Liver (tissue), 9 donors: ENCODE measurements around the gene AFF2. TPM values are rescaled to one million over a fixed set of nuclear protein-coding genes. Genes with fewer than 3 reads are reported as not detected.

Experiments
- DNase-seq: peaks from one replicate; pipeline ENCODE4 v3.0.0-alpha.2; 2017; ENCODE audit warnings: low spot score
- H3K27ac ChIP-seq, 2 donors: one replicate each; pipeline ENCODE4 v1.7.0; 2013; ENCODE audit warnings: inconsistent platforms in 2 of 2, low read length in 2 of 2, control low read depth in 1 of 2, low read depth in 1 of 2, mild to moderate bottlenecking in 1 of 2
- H3K27me3 ChIP-seq, 4 donors: one replicate each; pipeline versions ENCODE4 v1.6.1 to v1.7.0; 2013; ENCODE audit warnings: low read length in 3 of 4, inconsistent platforms in 1 of 4, mild to moderate bottlenecking in 1 of 4, moderate library complexity in 1 of 4; ENCODE audit not compliant: control insufficient read depth in 4 of 4, insufficient read depth in 4 of 4
- H3K36me3 ChIP-seq, 4 donors: one replicate each; pipeline versions ENCODE4 v1.6.1 to v1.7.0; 2013; ENCODE audit warnings: low read length in 3 of 4, mild to moderate bottlenecking in 3 of 4, low read depth in 1 of 4, moderate library complexity in 1 of 4; ENCODE audit not compliant: control insufficient read depth in 4 of 4, insufficient read depth in 3 of 4
- H3K4me1 ChIP-seq, 4 donors: one replicate each; pipeline versions ENCODE4 v1.6.1 to v1.7.0; 2013; ENCODE audit warnings: low read length in 3 of 4, mild to moderate bottlenecking in 3 of 4, moderate library complexity in 1 of 4; ENCODE audit not compliant: control insufficient read depth in 4 of 4, insufficient read depth in 4 of 4
- H3K4me3 ChIP-seq, 3 donors: one replicate each; pipeline versions ENCODE4 v1.6.1 to v1.7.0; 2013; ENCODE audit warnings: low read length in 3 of 3, control low read depth in 1 of 3, low read depth in 1 of 3, mild to moderate bottlenecking in 1 of 3
- H3K9ac ChIP-seq, 2 donors: one replicate each; pipeline ENCODE4 v1.7.0; 2013; ENCODE audit warnings: low read length in 2 of 2, mild to moderate bottlenecking in 2 of 2, moderate library complexity in 2 of 2, control low read depth in 1 of 2, low read depth in 1 of 2
- H3K9me3 ChIP-seq, 4 donors: one replicate each; pipeline versions ENCODE4 v1.6.1 to v1.7.0; 2013; ENCODE audit warnings: low read length in 3 of 4; ENCODE audit not compliant: control insufficient read depth in 4 of 4
- ATF3 ChIP-seq: IDR thresholded peaks from 2 replicates; pipeline ENCODE4 v1.6.1; 2016; ENCODE audit warnings: antibody characterized with exemption
- CTCF ChIP-seq: fragments of 150-350 bp; IDR thresholded peaks from 2 replicates; pipeline ENCODE4 v1.5.1; 2017; ENCODE audit warnings: improper control_type of control experiment, low read depth, low read length; ENCODE audit not compliant: missing input control
- EGR1 ChIP-seq, 2 donors: IDR thresholded peaks; 2 replicates each; pipeline ENCODE4 v1.6.1; 2016 to 2018; ENCODE audit warnings: antibody characterized with exemption in 2 of 2, low read depth in 2 of 2
- FOXA1 ChIP-seq: IDR thresholded peaks from 2 replicates; pipeline ENCODE4 v1.6.1; 2016; ENCODE audit warnings: antibody characterized with exemption
- FOXA2 ChIP-seq: IDR thresholded peaks from 2 replicates; pipeline ENCODE4 v1.6.1; 2016; ENCODE audit warnings: antibody characterized with exemption
- GABPA ChIP-seq, 2 donors: IDR thresholded peaks in 1 of 2; conservative IDR thresholded peaks in 1 of 2; 2 replicates each; pipeline ENCODE4 v1.6.1; 2016; ENCODE audit warnings: antibody characterized with exemption in 2 of 2, mild to moderate bottlenecking in 1 of 2, moderate library complexity in 1 of 2
- HNF4A ChIP-seq, 2 donors: conservative IDR thresholded peaks; 2 replicates each; pipeline ENCODE4 v1.6.1; 2016; ENCODE audit warnings: antibody characterized with exemption in 2 of 2, mild to moderate bottlenecking in 2 of 2
- HNF4G ChIP-seq: IDR thresholded peaks from 2 replicates; pipeline ENCODE4 v1.6.1; 2016; ENCODE audit warnings: antibody characterized with exemption
- JUND ChIP-seq, 2 donors: IDR thresholded peaks; 2 replicates each; pipeline ENCODE4 v1.6.1; 2016; ENCODE audit warnings: antibody characterized with exemption in 2 of 2
- MAX ChIP-seq: IDR thresholded peaks from 2 replicates; pipeline ENCODE4 v1.6.1; 2016; ENCODE audit warnings: antibody characterized with exemption
- RAD21 ChIP-seq, 2 donors: IDR thresholded peaks; 2 replicates each; pipeline ENCODE4 v1.6.1; 2016; ENCODE audit warnings: antibody characterized with exemption in 2 of 2, mild to moderate bottlenecking in 2 of 2
- REST ChIP-seq: IDR thresholded peaks from 2 replicates; pipeline ENCODE4 v1.6.1; 2016; ENCODE audit warnings: antibody characterized with exemption, mild to moderate bottlenecking
- RXRA ChIP-seq, 2 donors: IDR thresholded peaks; 2 replicates each; pipeline ENCODE4 v1.6.1; 2017 to 2018; ENCODE audit warnings: antibody characterized with exemption in 2 of 2, mild to moderate bottlenecking in 1 of 2
- SP1 ChIP-seq: IDR thresholded peaks from 2 replicates; pipeline ENCODE4 v1.6.1; 2018; ENCODE audit warnings: antibody characterized with exemption, mild to moderate bottlenecking
- TAF1 ChIP-seq: conservative IDR thresholded peaks from 2 replicates; pipeline ENCODE4 v1.6.1; 2016; ENCODE audit warnings: antibody characterized with exemption, mild to moderate bottlenecking
- YY1 ChIP-seq: IDR thresholded peaks from 2 replicates; pipeline ENCODE4 v1.6.1; 2016; ENCODE audit warnings: antibody characterized with exemption, mild to moderate bottlenecking
- ZBTB33 ChIP-seq: IDR thresholded peaks from 2 replicates; pipeline ENCODE4 v1.6.1; 2016; ENCODE audit warnings: antibody characterized with exemption
- WGBS: extraction: QIAGEN DNeasy Blood & Tissue Kit; methylation state at CpG from one replicate; pipeline ENCODE4 v1.1.7; 2013; 5-methylcytosine and 5-hydroxymethylcytosine counted together
- polyA plus RNA-seq, 2 donors: library from polyadenylated mRNA; stranded (reverse) in 1 of 2; unstranded in 1 of 2; fragments of 200-250 nt in 1 of 2; fragments of >200 nt in 1 of 2; fragmentation: Nextera tagmentation in 1 of 2; extraction: Ambion mirVana in 1 of 2; gene quantifications; one replicate each; pipeline versions ENCODE4 v1.2.1 to v1.2.3, GENCODE V29; 2013 to 2015
- total RNA-seq, 2 donors: library from RNA; depleted of rRNA; stranded (reverse); fragments of >200 nt; gene quantifications; one replicate each; pipeline ENCODE4 v1.2.3, GENCODE V29; 2014
- donor health status: healthy.
- donor health status: healthy.
- donor health status: healthy.
- donor health status: healthy.
- donor health status: healthy.

AFF2 gene
- total and polyA plus RNA-seq, 4 donors: 0.01 to 1.6 (median 0.50) TPM; not detected in 1

- TF ChIP-seq MAX (no peak), SP1 (no peak), EGR1 (IDR thresholded peaks at IDR 0.05; ENCODE audit: low read depth in 2 of 2) (no peak), ZBTB33 (no peak), RXRA (IDR thresholded peaks at IDR 0.05) (no peak), FOXA1 (no peak), YY1 (no peak), HNF4A (conservative IDR thresholded peaks at IDR 0.05) (no peak), RAD21 (IDR thresholded peaks at IDR 0.05) (no peak), CTCF (no peak), GABPA (IDR thresholded peaks at IDR 0.05 in 1 of 2, conservative IDR thresholded peaks at IDR 0.05 in 1 of 2) (no peak), REST (no peak)
- DNase-seq: no peak
- 72% methylated on average over 1 of the region's 1 CpG for WGBS
These were observed 459.6 kb downstream of the AFF2 start for GRCh38 chrX:148960060-148960459.

GRCh38 chrX:148961985-148962384 lies 461.6 kb downstream of the AFF2 start:
- Histone ChIP-seq H3K9ac (no peak overlapping the region), H3K27ac (no peak overlapping the region), H3K36me3 (no peaks in the 10 kb centered on the region), H3K4me1 (no peaks in the 10 kb centered on the region), H3K9me3 (no peaks in the 10 kb centered on the region), H3K27me3 (peaks cover 0 to 2% (median 0%) of the 10 kb centered on the region in 4 donors), H3K4me3 (no peak overlapping the region)
- no peak for DNase-seq
- TF ChIP-seq HNF4A (conservative IDR thresholded peaks at IDR 0.05) (no peak), FOXA1 (no peak), ATF3 (no peak), FOXA2 (no peak), JUND (IDR thresholded peaks at IDR 0.05) (no peak), ZBTB33 (no peak), TAF1 (no peak), GABPA (IDR thresholded peaks at IDR 0.05 in 1 of 2, conservative IDR thresholded peaks at IDR 0.05 in 1 of 2) (no peak), HNF4G (no peak), CTCF (no peak), SP1 (no peak), MAX (no peak), RXRA (IDR thresholded peaks at IDR 0.05) (no peak), RAD21 (IDR thresholded peaks at IDR 0.05) (no peak), YY1 (no peak)
- 84% methylated on average over 4 of the region's 4 CpGs for WGBS

More at GRCh38 chrX:148960060-148960459, 459.6 kb downstream of the AFF2 start:
- H3K9me3 ChIP-seq: no peaks in the 10 kb centered on the region
- no peak overlapping the region for H3K9ac ChIP-seq
- no peak overlapping the region for H3K27ac ChIP-seq
- H3K4me3 ChIP-seq: no peak overlapping the region
- no peaks in the 10 kb centered on the region for H3K36me3 ChIP-seq
- H3K4me1 ChIP-seq: no peaks in the 10 kb centered on the region
- peaks cover 0 to 2% (median 0%) of the 10 kb centered on the region in 4 donors for H3K27me3 ChIP-seq
